GM13976 (cell line): ENCODE data around the gene TCAIM.

Source experiments
- DNase-seq: peaks from one replicate; pipeline ENCODE4 v3.0.0; 2012; ENCODE audit warnings: low spot score
- CTCF ChIP-seq: IDR thresholded peaks from 2 replicates; pipeline ENCODE4 v1.5.1; 2012; ENCODE audit warnings: borderline replicate concordance, mild to moderate bottlenecking; ENCODE audit not compliant: insufficient read depth; ENCODE audit errors: extremely low read depth, missing control alignments, control extremely low read depth
- in situ Hi-C: fragments of 300-500 bp; cut with MboI; formaldehyde crosslinking; loops from one replicate; pipeline ENCODE4 v1.12.0; 2022; ENCODE audit warnings: low sequenced_read_pairs, mixed read lengths, inconsistent platforms; ENCODE audit not compliant: unreplicated experiment

The TCAIM gene

DNA sequence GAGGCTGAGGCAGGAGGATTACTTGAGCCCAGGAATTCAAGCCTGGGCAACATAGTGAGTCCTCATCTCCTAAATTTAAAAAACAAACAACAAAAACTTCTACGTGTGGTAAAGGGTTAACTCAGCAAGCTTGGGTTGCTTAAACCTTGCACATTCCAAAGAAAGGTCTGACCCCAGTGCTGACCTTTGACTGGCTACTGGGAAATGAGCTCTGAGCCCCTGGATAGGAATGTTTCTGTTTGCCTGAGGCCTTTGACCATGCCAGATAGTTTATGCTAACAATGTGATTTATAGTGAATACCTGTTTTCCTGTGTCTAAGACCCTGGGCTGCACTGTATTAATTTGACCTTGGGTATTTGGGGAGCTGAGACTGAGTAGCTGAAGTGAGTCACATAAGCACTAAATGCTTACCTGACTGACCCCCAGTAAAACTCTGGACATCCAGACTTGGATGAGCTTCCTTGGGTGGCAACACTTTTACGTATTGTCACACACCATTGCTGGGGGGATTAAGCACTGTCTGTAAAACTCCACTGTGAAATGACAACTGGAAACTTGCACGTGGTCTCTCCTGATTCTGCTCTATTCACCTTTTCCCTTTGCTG lies 20.7 kb downstream of the TCAIM start:
- DNase-seq, result no peak

DNA sequence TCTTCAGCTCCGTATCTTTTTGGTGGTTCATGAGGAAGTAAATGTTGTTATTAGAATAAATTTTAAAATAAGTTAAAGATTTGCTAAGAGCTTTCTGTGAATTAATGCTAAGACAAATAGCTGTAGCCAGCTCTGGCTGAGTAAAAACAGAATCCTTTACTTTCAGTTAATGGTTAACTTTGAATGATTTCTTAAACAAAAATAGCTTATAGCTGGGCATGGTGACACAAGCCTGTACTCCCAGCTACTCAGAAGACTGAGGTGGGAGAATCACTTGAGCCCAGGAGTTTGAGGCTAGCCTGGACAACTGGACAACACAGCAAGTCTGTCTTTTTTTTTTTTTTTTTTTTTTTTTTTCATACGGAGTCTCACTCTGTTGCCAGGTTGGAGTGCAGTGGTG lies 25.0 kb downstream of the TCAIM start:
- no peak for TF ChIP-seq CTCF
- in situ Hi-C loops, result no loop called here
- no peak for DNase-seq

More for the DNA sequence above, 20.7 kb downstream of the TCAIM start:
- TF ChIP-seq CTCF, result no peak
- in situ Hi-C loops, result no loop called here

GRCh38 chr3:44365952-44366351 lies 27.4 kb downstream of the TCAIM start:
- DNase-seq, result no peak
- in situ Hi-C loops, result no loop called here
- TF ChIP-seq CTCF, result no peak

GRCh38 chr3:44375450-44375849 lies 36.9 kb downstream of the TCAIM start:
- DNase-seq, result no peak
- no peak for TF ChIP-seq CTCF
- in situ Hi-C loops, result no loop called here

DNA sequence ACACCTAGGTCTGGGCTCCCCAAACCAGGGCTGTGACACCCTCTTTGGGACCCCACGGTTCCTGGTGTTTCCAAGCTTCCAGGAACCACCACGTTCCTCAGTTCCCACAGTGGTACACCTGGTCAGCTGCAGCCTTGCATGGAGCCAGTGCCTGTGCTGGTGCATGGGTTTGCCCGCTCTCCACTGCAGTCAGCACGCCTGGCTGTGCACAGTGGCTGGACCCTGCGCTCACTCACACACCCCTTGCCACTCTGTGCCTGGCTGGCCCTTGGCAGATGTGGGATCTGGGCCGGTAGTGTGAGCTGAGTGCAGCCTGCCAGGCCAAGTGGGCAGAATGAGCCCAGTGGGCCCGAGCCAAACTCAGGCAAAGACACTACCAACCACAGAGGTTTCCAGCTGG lies 48.8 kb downstream of the TCAIM start:
- in situ Hi-C loops, result no loop called here
- no peak for TF ChIP-seq CTCF
- DNase-seq, result no peak

DNA sequence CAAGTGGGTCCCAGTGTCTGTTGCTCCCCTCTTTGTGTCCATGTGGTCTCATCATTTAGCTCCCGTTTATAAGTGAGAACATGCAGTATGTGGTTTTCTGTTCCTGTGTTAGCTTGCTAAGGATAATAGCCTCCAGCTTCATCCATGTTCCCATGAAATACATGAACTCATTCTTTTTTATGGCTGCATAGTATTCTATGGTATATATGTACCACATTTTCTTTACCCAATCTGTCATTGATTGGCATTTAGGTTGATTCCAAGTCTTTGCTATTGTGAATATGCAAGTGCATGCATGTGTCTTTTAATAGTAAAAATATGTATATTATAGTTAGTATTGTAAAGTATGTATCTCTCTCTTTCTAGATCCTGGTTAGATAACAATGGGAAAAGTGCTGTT lies 53.9 kb downstream of the TCAIM start:
- DNase-seq, result no peak
- in situ Hi-C loops, result no loop called here
- TF ChIP-seq CTCF, result no peak
